HepG2 (cell line): ENCODE results near the gene FNDC3A. TPM values are rescaled to one million over a fixed set of nuclear protein-coding genes. Genes with fewer than 3 reads are reported as not detected.

Source experiments
- ATAC-seq: fragments of 200-7000 bp; cut with Tn5 transposase; 3 replicates; pipeline ENCODE4 v1.9.1; 2020; ENCODE audit warnings: mild to moderate bottlenecking, moderate library complexity
- BruUV-seq: library from RNA; stranded (reverse); fragments of 400-500 nt; replicated peaks from 2 replicates; lab custom pipeline; 2021; lab: Mats Ljungman, UMichigan
- CTCF ChIA-PET: fragments of 300-600 bp; formaldehyde crosslinking; extraction: SDS; loops from one replicate; lab custom pipeline; 2021; ENCODE audit warnings: low total read pairs, inconsistent platforms, low intra/inter-chr PET ratio; lab: Yijun Ruan, JAX
- POLR2A ChIA-PET: fragments of 350-600 bp; sonication (Branson Sonifier 250); formaldehyde crosslinking; loops from one replicate; lab custom pipeline; 2020; ENCODE audit warnings: antibody characterized with exemption, inconsistent platforms; lab: Yijun Ruan, JAX
- DNase-seq: peaks from one replicate; pipeline ENCODE4 v3.0.0-alpha.2; 2015; ENCODE audit warnings: low spot score
- FAIRE-seq: peaks from 3 replicates; lab custom pipeline; 2011; peaks lifted over from hg19 to GRCh38; lab: Jason Lieb, UNC
- H2AFZ ChIP-seq: one replicate; pipeline ENCODE4 v1.6.1; 2011; ENCODE audit warnings: low read length, inconsistent platforms
- H3K27ac ChIP-seq: fragments of 300-600 bp; 3 replicates; pipeline ENCODE4 v1.8.0; 2011; ENCODE audit warnings: mixed run types, mild to moderate bottlenecking, mixed read lengths, low read length, inconsistent platforms; ENCODE audit not compliant: insufficient read depth; ENCODE audit errors: extremely low read length
- H3K27me3 ChIP-seq, 2 experiments: fragments of 200-600 bp in 1 of 2; 2 replicates in 1 of 2; 3 replicates in 1 of 2; pipeline versions ENCODE4 v1.6.0 to v1.8.0; 2011; ENCODE audit warnings: low read length in 2 of 2, mild to moderate bottlenecking in 2 of 2, moderate library complexity in 2 of 2, inconsistent platforms in 1 of 2; ENCODE audit not compliant: insufficient read depth in 2 of 2, control insufficient read depth in 1 of 2
- H3K36me3 ChIP-seq, 2 experiments: fragments of 200-600 bp in 1 of 2; replicated peaks in 1 of 2; 2 replicates in 1 of 2; 3 replicates in 1 of 2; pipeline versions ENCODE4 v1.5.1 to v1.8.0; 2011; ENCODE audit warnings: low read length in 2 of 2, inconsistent platforms in 1 of 2; ENCODE audit not compliant: insufficient read depth in 2 of 2, control insufficient read depth in 1 of 2
- H3K4me1 ChIP-seq: 2 replicates; pipeline ENCODE4 v1.5.1; 2012; ENCODE audit warnings: low read length, inconsistent platforms; ENCODE audit not compliant: insufficient read depth
- H3K4me2 ChIP-seq: 2 replicates; pipeline ENCODE4 v1.6.0; 2011; ENCODE audit warnings: low read depth, low read length, inconsistent platforms
- H3K4me3 ChIP-seq, 3 experiments: fragments of 200-600 bp in 1 of 3; sonication (generic), shearing (Covaris generic) in 1 of 3; replicated peaks in 1 of 3; 2 replicates each; pipeline ENCODE4 v1.5.1; 2011 to 2016; ENCODE audit warnings: low read length in 3 of 3, inconsistent platforms in 2 of 3, low read depth in 2 of 3, mild to moderate bottlenecking in 2 of 3, control low read depth in 1 of 3, mixed read lengths in 1 of 3; ENCODE audit not compliant: insufficient read depth in 1 of 3
- H3K79me2 ChIP-seq: one replicate; pipeline ENCODE4 v1.6.1; 2011; ENCODE audit warnings: low read length, inconsistent platforms; ENCODE audit not compliant: insufficient read depth
- H3K9ac ChIP-seq: 2 replicates; pipeline ENCODE4 v1.6.0; 2011; ENCODE audit warnings: mild to moderate bottlenecking, low read depth, low read length, inconsistent platforms; ENCODE audit not compliant: insufficient read depth
- H3K9me3 ChIP-seq: 2 replicates; pipeline ENCODE4 v1.5.1; 2012; ENCODE audit warnings: mild to moderate bottlenecking, low read length
- H4K20me1 ChIP-seq: 2 replicates; pipeline ENCODE4 v1.6.0; 2011; ENCODE audit warnings: inconsistent platforms, mild to moderate bottlenecking, low read length, moderate library complexity; ENCODE audit not compliant: insufficient read depth
- CTCF ChIP-seq: sonication (generic); formaldehyde crosslinking; IDR thresholded peaks from 2 replicates; pipeline ENCODE4 v1.5.0; 2020; ENCODE audit warnings: mild to moderate bottlenecking, missing genetic modification reagents, moderate library complexity
- IRF1 ChIP-seq: sonication (generic); formaldehyde crosslinking; IDR thresholded peaks from 2 replicates; pipeline ENCODE4 v1.4.0; 2020; ENCODE audit warnings: low read depth, mild to moderate bottlenecking, missing genetic modification reagents
- MED8 ChIP-seq: sonication (generic); formaldehyde crosslinking; IDR thresholded peaks from 2 replicates; pipeline ENCODE4 v1.8.1; 2023; ENCODE audit warnings: mild to moderate bottlenecking, missing genetic modification reagents; ENCODE audit not compliant: insufficient replicate concordance
- RAD21 ChIP-seq: fragments of 450-650 bp; formaldehyde crosslinking; IDR thresholded peaks from 2 replicates; pipeline ENCODE4 v1.5.0; 2020; ENCODE audit warnings: mild to moderate bottlenecking
- SMC3 ChIP-seq: IDR thresholded peaks from 2 replicates; pipeline ENCODE4 v1.6.1; 2011; ENCODE audit warnings: low read length, improper control_type of control experiment
- STAG1 ChIP-seq: sonication (generic); formaldehyde crosslinking; IDR thresholded peaks from 2 replicates; pipeline ENCODE4 v1.4.0; 2020; ENCODE audit warnings: missing genetic modification reagents
- ZBTB21 ChIP-seq: sonication (generic); formaldehyde crosslinking; IDR thresholded peaks from 2 replicates; pipeline ENCODE4 v1.4.0; 2020; ENCODE audit warnings: missing genetic modification reagents
- ZFP62 ChIP-seq: sonication (generic); formaldehyde crosslinking; IDR thresholded peaks from 2 replicates; pipeline ENCODE4 v1.4.0; 2020; ENCODE audit warnings: missing genetic modification reagents
- ZNF30 ChIP-seq: sonication (generic); formaldehyde crosslinking; IDR thresholded peaks from 2 replicates; pipeline ENCODE4 v1.5.0; 2020; ENCODE audit warnings: mild to moderate bottlenecking, missing genetic modification reagents
- ZNF629 ChIP-seq: sonication (generic); formaldehyde crosslinking; conservative IDR thresholded peaks from 2 replicates; pipeline ENCODE4 v1.5.0; 2020; ENCODE audit warnings: missing genetic modification reagents
- ZNF720 ChIP-seq: sonication (generic); formaldehyde crosslinking; IDR thresholded peaks from 2 replicates; pipeline ENCODE4 v1.4.0; 2020; ENCODE audit warnings: missing genetic modification reagents
- WGBS: methylation state at CpG from one replicate; pipeline ENCODE4 v1.1.6; 2017; ENCODE audit warnings: low lambda C conversion rate; 5-methylcytosine and 5-hydroxymethylcytosine counted together
- in situ Hi-C: cut with HindIII; loops from 2 replicates; pipeline ENCODE4 v1.10.0; 2017; ENCODE audit warnings: low pct_unique_long_range_greater_than_20kb; ENCODE audit not compliant: extremely low pct_ligation_motif_present
- intact Hi-C: fragments of 100-400 bp; cut with micrococcal nuclease; formaldehyde crosslinking; loops from one replicate; pipeline ENCODE4 v1.10.0; 2022; ENCODE audit not compliant: unreplicated experiment
- polyA plus RNA-seq, 8 experiments: library from polyadenylated mRNA; depleted of rRNA in 3 of 8; stranded (reverse) in 7 of 8; unstranded in 1 of 8; fragments of >200 nt; fragmentation: Illumina TruSeq in 4 of 8; extraction: Trizol in 4 of 8; gene quantifications; 2 replicates each; pipeline versions ENCODE4 v1.2.1 to v1.2.3, GENCODE V29; 2011 to 2016; ENCODE audit warnings: low read depth in 4 of 8, missing spikeins in 1 of 8, mixed read lengths in 1 of 8; ENCODE audit not compliant: insufficient read depth in 1 of 8
- total RNA-seq, 5 experiments: library from RNA; depleted of rRNA; stranded (reverse); fragments of >200 nt; fragmentation: Illumina TruSeq; extraction: Trizol; gene quantifications; 2 replicates each; pipeline ENCODE4 v1.2.3, GENCODE V29; 2016; ENCODE audit warnings: low read depth in 1 of 5

The FNDC3A gene
- total and polyA plus RNA-seq, 2 of the 13 experiments (the other 11 are each of a cell fraction or from before 2014, with no cell fraction given): 36.7 to 39.3 TPM

DNA sequence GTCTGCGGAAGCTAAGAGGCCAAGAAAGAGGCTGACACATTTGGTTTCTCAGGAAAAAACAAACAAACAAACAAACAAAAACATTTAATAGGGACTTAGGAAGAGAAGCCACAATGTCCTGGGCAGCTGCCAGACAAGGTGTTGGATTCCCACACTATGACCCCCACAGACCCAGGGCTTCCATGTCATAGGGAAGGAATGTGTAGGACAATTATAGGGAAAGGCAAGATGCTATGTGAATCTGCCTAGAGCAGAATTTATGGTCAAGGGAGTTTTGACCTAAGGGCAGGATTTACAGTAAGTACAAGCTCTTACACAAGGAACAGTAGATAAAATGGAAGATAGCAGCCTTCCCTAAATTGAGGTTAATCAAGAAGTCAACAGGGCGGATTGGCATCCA is 262.9 kb downstream of the FNDC3A start (continued):
- TF ChIP-seq IRF1 (CRISPR knock-in tag): no peak
- TF ChIP-seq ZNF720 (CRISPR knock-in tag): no peak
- no peak for TF ChIP-seq ZBTB21 (CRISPR knock-in tag)
- TF ChIP-seq ZNF30 (CRISPR knock-in tag): no peak

- H3K4me2 ChIP-seq: no peak overlapping the region
- H3K4me1 ChIP-seq: no peaks in the 10 kb centered on the region
- ChIA-PET CTCF (interaction anchor here (0.7 to 1.4 kb wide), 2 partner anchors 41 to 367 kb away, joined by 4 to 9 read pairs; no protein-coding TSS in a partner anchor), POLR2A (no interaction called here)
- no peaks in the 10 kb centered on the region for H3K79me2 ChIP-seq
- H3K9me3 ChIP-seq: no peaks in the 10 kb centered on the region
- H3K36me3 ChIP-seq: no peaks in the 10 kb centered on the region
- 16% methylated on average over 4 of the region's 4 CpGs for whole genome bisulfite sequencing
- no peak overlapping the region for H3K4me3 ChIP-seq
- no peak overlapping the region for H3K27ac ChIP-seq
- H4K20me1 ChIP-seq: no peaks in the 10 kb centered on the region
- no TSS peak for BruUV-seq
- FAIRE-seq: peak; percentile 83
- DNase-seq: peak; percentile 22
- intact Hi-C loops: loop anchor here (1.0 kb wide), 1 partner anchor 41 kb away; no protein-coding TSS in a partner anchor
- H2AFZ ChIP-seq: no peak overlapping the region
- TF ChIP-seq SMC3 (peak; percentile 47; the same call in 1 of the 2 replicates), RAD21 (CRISPR knock-in tag) (0 out of 2 replicates have a peak, but pooled peaks have one; percentile 19), MED8 (CRISPR knock-in tag) (no peak), STAG1 (peak; percentile 55), ZNF629 (CRISPR knock-in tag) (peak; percentile 62; the same call in 1 of the 2 replicates), CTCF (peak; percentile 67), ZFP62 (CRISPR knock-in tag) (no peak)
- in situ Hi-C loops: no loop called here
- no peak overlapping the region for H3K9ac ChIP-seq
- no peaks in the 10 kb centered on the region for H3K27me3 ChIP-seq
- peak; percentile 85 for ATAC-seq
Observed at GRCh38 chr13:49240017-49240416, 264.3 kb downstream of the FNDC3A start.
